ENCODE measurements around the gene PGP.
"Not testable (repeated sequence)": the region's sequence is repeated elsewhere in the genome, so short reads cannot be mapped to it uniquely, and the experiment has no call there.

The PGP gene, protein sequence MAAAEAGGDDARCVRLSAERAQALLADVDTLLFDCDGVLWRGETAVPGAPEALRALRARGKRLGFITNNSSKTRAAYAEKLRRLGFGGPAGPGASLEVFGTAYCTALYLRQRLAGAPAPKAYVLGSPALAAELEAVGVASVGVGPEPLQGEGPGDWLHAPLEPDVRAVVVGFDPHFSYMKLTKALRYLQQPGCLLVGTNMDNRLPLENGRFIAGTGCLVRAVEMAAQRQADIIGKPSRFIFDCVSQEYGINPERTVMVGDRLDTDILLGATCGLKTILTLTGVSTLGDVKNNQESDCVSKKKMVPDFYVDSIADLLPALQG

DNA sequence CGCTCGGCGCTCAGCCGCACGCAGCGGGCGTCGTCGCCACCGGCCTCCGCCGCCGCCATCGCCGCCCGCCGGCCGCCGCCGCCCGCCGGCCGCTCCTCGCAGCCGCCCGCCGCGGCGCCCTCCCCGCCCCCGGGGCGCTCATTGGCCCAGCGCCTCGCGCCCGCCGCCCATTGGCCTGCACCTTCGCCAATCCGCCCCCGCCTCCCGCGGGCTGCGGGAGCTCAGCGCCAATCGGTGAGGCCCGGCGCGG, at the start of gene PGP:
Gene PGP (minus strand): TSS at position 122 of the 250 bp plus-strand sequence. CDS start 63 bp downstream, at position 59.
- DNase-seq (ENCODE audit: low read depth) = no peak
- Histone ChIP-seq H3K36me3 (ENCODE audit: control insufficient read depth, insufficient read depth, low read length, severe bottlenecking) (peaks cover under 1% of the 10 kb centered on the region), H3K4me3 (ENCODE audit: low read length) (peak within 1 kb of the TSS; percentile 92), H3K9me3 (ENCODE audit: control insufficient read depth, low read length) (no peaks in the 10 kb centered on the region), H3K27me3 (replicated peaks; ENCODE audit: control insufficient read depth, insufficient read depth, low read length) (no peaks in the 10 kb centered on the region), H3K9ac (ENCODE audit: low read length) (peak within 1 kb of the TSS; percentile 95), H3K4me1 (ENCODE audit: control insufficient read depth, insufficient read depth, low read length) (peaks cover 21% of the 10 kb centered on the region)

DNA sequence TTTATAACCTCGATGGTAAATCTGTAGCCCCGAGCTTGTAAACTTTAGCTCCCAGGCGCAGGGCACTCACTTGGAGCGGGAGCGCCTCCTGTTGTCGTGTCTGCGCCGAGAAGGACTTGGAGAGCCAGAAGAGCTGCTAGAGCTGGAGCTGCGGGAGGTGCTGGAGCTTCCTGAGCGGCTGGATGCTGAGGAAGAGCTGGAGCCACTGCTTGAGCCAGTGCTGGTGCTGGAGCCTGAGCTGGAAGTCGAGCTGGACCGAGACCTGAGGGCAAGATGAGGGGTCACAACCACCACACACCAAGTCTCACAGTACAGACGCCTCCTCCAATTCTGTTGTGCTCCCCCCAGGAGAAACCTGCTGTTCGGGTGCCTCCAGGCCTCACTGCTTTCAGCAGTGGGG, 48.4 kb upstream of the PGP start:
- peaks cover 13% of the 10 kb centered on the region for H3K4me1 ChIP-seq (ENCODE audit: control insufficient read depth, insufficient read depth, low read length)
- not testable (repeated sequence) for H3K9ac ChIP-seq (ENCODE audit: low read length); H3K4me3 ChIP-seq (ENCODE audit: low read length); H3K27me3 ChIP-seq (replicated peaks; ENCODE audit: control insufficient read depth, insufficient read depth, low read length); DNase-seq (ENCODE audit: low read depth); H3K9me3 ChIP-seq (ENCODE audit: control insufficient read depth, low read length)
- H3K36me3 ChIP-seq (ENCODE audit: control insufficient read depth, insufficient read depth, low read length, severe bottlenecking) = peaks cover 62% of the 10 kb centered on the region

DNA sequence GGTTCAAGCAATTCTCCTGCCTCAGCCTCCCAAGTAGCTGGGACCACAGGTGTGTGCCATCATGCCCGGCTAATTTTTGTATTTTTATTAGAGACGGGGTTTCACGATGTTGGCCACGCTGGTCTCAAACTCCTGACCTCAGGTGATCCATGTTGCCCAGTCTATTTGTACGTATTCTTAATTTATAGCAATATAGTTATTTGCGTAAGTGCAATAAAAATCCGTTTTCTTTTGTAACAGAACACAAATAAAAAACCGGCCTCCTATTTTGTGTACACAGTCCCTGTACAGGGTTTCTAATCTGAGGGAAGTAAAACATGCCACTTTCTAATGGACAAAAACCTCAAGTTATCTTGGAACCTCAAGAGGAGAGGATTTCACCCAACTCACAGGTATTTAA, 45.6 kb upstream of the PGP start:
- no peaks in the 10 kb centered on the region for H3K27me3 ChIP-seq (replicated peaks; ENCODE audit: control insufficient read depth, insufficient read depth, low read length)
- no peak overlapping the region for H3K4me3 ChIP-seq (ENCODE audit: low read length)
- H3K9ac ChIP-seq (ENCODE audit: low read length) = no peak overlapping the region
- no peaks in the 10 kb centered on the region for H3K4me1 ChIP-seq (ENCODE audit: control insufficient read depth, insufficient read depth, low read length)
- no peaks in the 10 kb centered on the region for H3K9me3 ChIP-seq (ENCODE audit: control insufficient read depth, low read length)
- no peak for DNase-seq (ENCODE audit: low read depth)
- H3K36me3 ChIP-seq (ENCODE audit: control insufficient read depth, insufficient read depth, low read length, severe bottlenecking) = peaks cover 90% of the 10 kb centered on the region

DNA sequence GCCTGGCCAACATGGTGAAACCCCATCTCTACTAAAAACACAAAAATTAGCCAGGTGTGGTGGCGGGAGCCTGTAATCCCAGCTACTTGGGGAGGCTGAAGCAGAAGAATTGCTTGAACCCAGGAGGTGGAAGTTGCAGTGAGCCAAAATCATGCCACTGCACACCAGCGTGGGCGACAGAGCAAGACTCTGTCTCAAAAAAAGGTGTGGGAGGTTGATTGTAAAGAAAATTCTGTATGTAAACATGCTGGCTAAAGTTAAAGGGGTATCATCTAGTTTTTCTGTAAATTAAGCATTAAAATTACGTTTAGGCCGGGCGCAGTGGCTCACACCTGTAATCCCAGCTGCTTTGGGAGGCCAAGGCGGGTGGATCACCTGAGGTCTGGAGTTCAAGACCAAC, 43.9 kb upstream of the PGP start:
- H3K4me1 ChIP-seq (ENCODE audit: control insufficient read depth, insufficient read depth, low read length); H3K9ac ChIP-seq (ENCODE audit: low read length); H3K27me3 ChIP-seq (replicated peaks; ENCODE audit: control insufficient read depth, insufficient read depth, low read length); H3K9me3 ChIP-seq (ENCODE audit: control insufficient read depth, low read length); DNase-seq (ENCODE audit: low read depth); H3K4me3 ChIP-seq (ENCODE audit: low read length): not testable (repeated sequence)
- peaks cover 99% of the 10 kb centered on the region for H3K36me3 ChIP-seq (ENCODE audit: control insufficient read depth, insufficient read depth, low read length, severe bottlenecking)

DNA sequence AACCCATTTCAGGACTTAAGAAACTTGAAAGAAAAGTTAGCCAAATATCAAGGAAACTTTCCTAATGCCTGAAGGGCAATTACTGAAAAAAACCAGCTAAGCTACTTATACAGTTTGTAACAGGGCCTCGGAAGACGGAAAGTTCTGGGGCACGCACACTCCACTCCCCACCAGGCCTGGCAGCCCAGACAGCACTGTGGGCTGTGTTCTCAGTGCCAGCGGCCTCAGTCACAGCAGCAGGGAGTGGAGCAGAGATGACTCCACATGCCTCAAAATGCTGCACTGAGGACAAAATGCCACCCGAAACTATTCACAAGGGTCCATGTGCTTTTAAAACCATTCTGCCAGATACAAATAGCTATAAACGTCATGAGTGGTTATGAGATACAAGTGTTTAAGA, 43.1 kb upstream of the PGP start:
- no peaks in the 10 kb centered on the region for H3K4me1 ChIP-seq (ENCODE audit: control insufficient read depth, insufficient read depth, low read length)
- H3K9ac ChIP-seq (ENCODE audit: low read length) = no peak overlapping the region
- H3K36me3 ChIP-seq (ENCODE audit: control insufficient read depth, insufficient read depth, low read length, severe bottlenecking) = peaks cover 99% of the 10 kb centered on the region
- H3K27me3 ChIP-seq (replicated peaks; ENCODE audit: control insufficient read depth, insufficient read depth, low read length) = no peaks in the 10 kb centered on the region
- no peak for DNase-seq (ENCODE audit: low read depth)
- H3K4me3 ChIP-seq (ENCODE audit: low read length) = no peak overlapping the region
- no peaks in the 10 kb centered on the region for H3K9me3 ChIP-seq (ENCODE audit: control insufficient read depth, low read length)

DNA sequence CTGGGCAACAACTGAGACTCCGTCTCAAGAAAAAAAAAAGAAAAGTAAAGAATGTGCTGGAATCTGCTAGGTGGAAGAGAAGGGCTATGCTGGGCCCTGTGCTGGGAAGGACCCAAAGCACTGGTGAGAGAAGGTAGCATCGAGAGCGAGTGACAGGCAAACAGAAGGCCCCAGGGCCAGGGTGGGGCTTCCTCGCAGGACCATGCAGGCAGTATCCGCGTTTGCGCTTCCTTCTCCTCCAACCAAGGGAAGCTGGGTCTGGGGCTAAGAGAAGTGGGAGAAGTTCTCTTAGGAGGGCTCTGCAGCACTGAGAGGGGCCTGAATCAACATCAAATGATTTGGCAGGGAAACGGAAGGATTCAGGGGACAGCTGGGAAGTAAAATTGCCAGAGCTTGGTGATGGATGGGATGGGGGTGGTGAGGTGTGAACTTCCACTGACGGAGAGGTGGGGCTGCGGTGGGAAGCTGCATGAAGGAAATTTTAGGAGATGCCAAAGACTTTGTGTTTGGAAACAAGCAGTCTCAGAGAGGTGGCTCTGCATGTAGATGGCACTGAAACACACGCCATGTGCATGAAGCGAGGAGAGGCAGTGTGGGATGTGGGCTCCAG, 42.0 kb upstream of the PGP start:
- no peaks in the 10 kb centered on the region for H3K27me3 ChIP-seq (replicated peaks; ENCODE audit: control insufficient read depth, insufficient read depth, low read length)
- no peak for DNase-seq (ENCODE audit: low read depth)
- H3K4me1 ChIP-seq (ENCODE audit: control insufficient read depth, insufficient read depth, low read length) = peaks cover 8% of the 10 kb centered on the region
- H3K9me3 ChIP-seq (ENCODE audit: control insufficient read depth, low read length) = no peaks in the 10 kb centered on the region
- peaks cover 95% of the 10 kb centered on the region for H3K36me3 ChIP-seq (ENCODE audit: control insufficient read depth, insufficient read depth, low read length, severe bottlenecking)
- H3K9ac ChIP-seq (ENCODE audit: low read length) = no peak overlapping the region
- H3K4me3 ChIP-seq (ENCODE audit: low read length) = no peak overlapping the region

DNA sequence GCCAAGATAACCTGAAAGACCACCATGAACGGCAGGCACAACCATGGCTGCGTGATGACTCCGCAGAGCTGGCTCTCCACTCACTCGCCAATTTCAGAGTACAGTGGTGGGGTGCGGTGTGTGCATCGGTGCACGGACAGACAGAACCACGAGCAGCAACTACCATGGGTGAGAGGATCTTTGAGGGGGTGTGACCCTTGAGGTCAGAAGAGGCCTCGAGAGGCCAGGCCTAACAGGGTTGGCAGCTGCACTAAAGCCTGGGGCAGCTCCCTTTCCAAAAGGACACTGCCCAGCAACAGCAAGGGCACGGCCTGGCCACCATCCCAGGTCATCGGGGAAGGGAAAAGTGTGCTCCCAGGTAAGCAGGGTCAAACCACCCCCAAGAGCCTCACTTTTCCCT, 38.7 kb upstream of the PGP start:
- H3K4me3 ChIP-seq (ENCODE audit: low read length) = no peak overlapping the region
- H3K9ac ChIP-seq (ENCODE audit: low read length) = no peak overlapping the region
- H3K36me3 ChIP-seq (ENCODE audit: control insufficient read depth, insufficient read depth, low read length, severe bottlenecking) = peaks cover 63% of the 10 kb centered on the region
- DNase-seq (ENCODE audit: low read depth) = no peak
- H3K9me3 ChIP-seq (ENCODE audit: control insufficient read depth, low read length) = no peaks in the 10 kb centered on the region
- H3K27me3 ChIP-seq (replicated peaks; ENCODE audit: control insufficient read depth, insufficient read depth, low read length) = no peaks in the 10 kb centered on the region
- H3K4me1 ChIP-seq (ENCODE audit: control insufficient read depth, insufficient read depth, low read length) = peaks cover 12% of the 10 kb centered on the region

DNA sequence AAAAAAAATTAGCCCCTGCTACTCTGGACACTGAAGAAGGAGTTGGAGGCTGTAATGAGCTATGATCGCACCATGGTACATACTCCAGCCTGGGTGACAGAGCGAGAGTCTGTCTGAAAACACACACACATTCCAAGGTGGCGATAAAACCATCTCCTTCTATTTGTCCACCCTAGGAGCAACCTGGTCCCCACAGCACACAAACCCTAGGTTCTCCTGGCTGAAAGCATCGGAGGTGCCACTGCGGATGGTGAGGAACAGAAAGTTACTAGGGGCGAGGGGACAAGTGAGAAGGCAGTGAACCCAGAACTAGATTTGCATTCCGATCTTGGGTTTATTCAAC, 38.1 kb upstream of the PGP start:
- DNase-seq (ENCODE audit: low read depth) = no peak
- Histone ChIP-seq H3K9me3 (ENCODE audit: control insufficient read depth, low read length) (no peaks in the 10 kb centered on the region), H3K27me3 (replicated peaks; ENCODE audit: control insufficient read depth, insufficient read depth, low read length) (no peaks in the 10 kb centered on the region), H3K9ac (ENCODE audit: low read length) (no peak overlapping the region), H3K36me3 (ENCODE audit: control insufficient read depth, insufficient read depth, low read length, severe bottlenecking) (peaks cover 58% of the 10 kb centered on the region), H3K4me3 (ENCODE audit: low read length) (no peak overlapping the region), H3K4me1 (ENCODE audit: control insufficient read depth, insufficient read depth, low read length) (peaks cover 12% of the 10 kb centered on the region)

DNA sequence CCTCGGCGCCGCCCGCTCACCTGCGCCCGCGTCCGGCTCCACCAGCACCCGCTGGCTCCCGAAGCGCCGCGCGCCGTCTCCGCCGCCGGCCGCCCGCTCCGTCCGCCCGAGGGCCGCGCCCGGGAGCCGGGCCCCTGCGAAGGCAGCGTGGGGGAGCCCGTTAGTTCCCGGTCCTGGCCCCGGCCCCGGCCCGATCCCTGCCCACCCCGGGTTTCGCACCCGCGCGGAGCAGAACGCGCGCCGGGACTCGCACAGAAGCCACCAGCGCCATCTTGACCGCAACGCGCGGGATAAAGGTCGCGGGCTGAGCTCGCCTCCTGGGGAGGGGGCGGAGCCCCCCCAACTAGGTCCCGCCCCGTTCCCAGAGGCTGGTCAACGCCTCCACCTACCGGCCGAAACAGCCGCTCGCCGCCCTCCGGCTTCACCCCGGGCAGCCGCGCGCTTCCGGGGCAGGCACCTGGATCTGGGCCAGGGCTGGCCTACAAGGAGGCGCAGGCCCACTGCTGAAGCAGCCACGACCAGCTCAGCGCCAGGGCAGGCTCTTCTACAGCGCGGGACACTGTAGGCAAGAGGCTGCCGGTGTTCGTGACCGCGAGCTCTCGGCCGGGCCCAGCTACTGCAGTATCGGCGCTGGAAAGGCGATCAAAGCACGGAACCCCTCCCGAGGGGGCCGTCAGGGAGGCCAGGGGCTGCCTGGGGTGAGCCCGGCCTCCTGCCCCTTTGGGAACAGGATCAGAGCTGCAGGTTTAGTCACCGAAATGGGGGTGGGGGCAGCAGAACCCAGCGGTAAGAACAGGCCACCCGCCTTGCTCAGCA, 36.9 kb upstream of the PGP start, which contains the start of gene ECI1:
Gene ECI1 (minus strand): TSS at position 292 of the 816 bp plus-strand sequence. CDS start 21 bp downstream, at position 271.
- H3K36me3 ChIP-seq (ENCODE audit: control insufficient read depth, insufficient read depth, low read length, severe bottlenecking) = peaks cover 49% of the 10 kb centered on the region
- H3K4me1 ChIP-seq (ENCODE audit: control insufficient read depth, insufficient read depth, low read length) = peaks cover 12% of the 10 kb centered on the region
- H3K27me3 ChIP-seq (replicated peaks; ENCODE audit: control insufficient read depth, insufficient read depth, low read length) = no peaks in the 10 kb centered on the region
- H3K4me3 ChIP-seq (ENCODE audit: low read length) = peak within 1 kb of the TSS; percentile 87
- no peaks in the 10 kb centered on the region for H3K9me3 ChIP-seq (ENCODE audit: control insufficient read depth, low read length)
- peak; percentile 98 for DNase-seq (ENCODE audit: low read depth)
- peak within 1 kb of the TSS; percentile 88 for H3K9ac ChIP-seq (ENCODE audit: low read length)

DNA sequence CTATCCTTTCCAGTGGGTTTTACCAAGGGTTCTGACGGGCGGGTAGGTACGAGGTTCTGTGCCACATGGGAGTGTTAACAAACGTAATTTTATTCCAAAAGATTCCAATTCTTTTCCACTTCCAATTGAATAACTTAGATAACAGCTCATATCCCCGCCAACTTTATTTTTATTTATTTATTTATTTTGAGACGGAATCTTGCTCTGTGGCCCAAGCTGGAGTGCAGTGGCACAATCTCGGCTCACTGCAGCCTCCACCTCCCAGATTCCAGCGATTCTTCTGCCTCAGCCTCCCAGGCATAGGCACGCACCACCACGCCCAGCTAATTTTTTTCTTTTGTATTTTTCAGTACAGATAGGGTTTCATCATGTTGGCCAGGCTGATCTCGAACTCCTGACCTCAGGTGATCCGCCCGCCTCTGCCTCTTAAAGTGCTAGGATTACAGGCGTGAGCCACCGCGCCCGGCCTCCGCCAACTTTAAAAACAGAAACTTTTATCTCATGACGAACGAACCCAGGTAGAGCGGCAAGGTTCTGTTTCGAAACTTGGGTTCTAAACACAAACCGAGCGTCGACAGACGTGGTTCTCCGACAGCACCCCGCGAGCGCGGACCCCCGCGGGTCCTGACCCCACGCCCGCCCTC, 36.1 kb upstream of the PGP start:
- peak; percentile 53 for DNase-seq (ENCODE audit: low read depth)
- Histone ChIP-seq H3K9ac (ENCODE audit: low read length) (peak overlapping the region; percentile 88), H3K4me3 (ENCODE audit: low read length) (peak overlapping the region; percentile 87), H3K9me3 (ENCODE audit: control insufficient read depth, low read length) (no peaks in the 10 kb centered on the region), H3K4me1 (ENCODE audit: control insufficient read depth, insufficient read depth, low read length) (peaks cover 12% of the 10 kb centered on the region), H3K36me3 (ENCODE audit: control insufficient read depth, insufficient read depth, low read length, severe bottlenecking) (peaks cover 49% of the 10 kb centered on the region), H3K27me3 (replicated peaks; ENCODE audit: control insufficient read depth, insufficient read depth, low read length) (no peaks in the 10 kb centered on the region)

DNA sequence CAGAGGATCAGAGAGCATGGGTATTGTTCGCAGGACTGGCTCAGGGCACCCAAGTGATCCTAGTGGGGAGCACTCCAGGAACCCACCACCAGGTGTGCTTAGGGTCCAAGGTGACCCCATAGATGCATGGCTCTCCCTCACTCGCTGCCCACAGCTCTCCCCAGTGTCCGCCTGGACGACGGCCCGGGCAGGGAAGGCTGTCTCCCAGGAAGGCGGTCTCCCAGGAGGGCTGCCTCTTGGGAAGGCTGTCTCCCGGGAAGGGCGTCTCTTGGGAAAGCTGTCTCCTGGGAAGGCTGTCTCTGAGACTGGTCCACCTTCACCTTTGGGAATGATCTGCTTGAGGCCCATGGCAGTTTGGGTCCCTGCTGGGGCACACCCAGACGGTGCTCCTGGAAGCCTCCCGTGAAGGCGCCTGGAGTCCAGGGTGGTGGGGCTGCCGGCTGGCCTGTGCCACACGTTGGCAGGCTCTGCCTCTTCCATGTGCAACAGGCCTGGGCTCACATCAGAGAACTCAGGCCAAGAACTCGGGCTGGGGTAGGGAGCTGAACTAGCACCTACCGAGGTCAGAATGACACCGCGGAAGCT, 31.8 kb upstream of the PGP start:
- no peak overlapping the region for H3K4me3 ChIP-seq (ENCODE audit: low read length)
- no peaks in the 10 kb centered on the region for H3K9me3 ChIP-seq (ENCODE audit: control insufficient read depth, low read length)
- H3K36me3 ChIP-seq (ENCODE audit: control insufficient read depth, insufficient read depth, low read length, severe bottlenecking) = peaks cover 49% of the 10 kb centered on the region
- no peak for DNase-seq (ENCODE audit: low read depth)
- no peaks in the 10 kb centered on the region for H3K27me3 ChIP-seq (replicated peaks; ENCODE audit: control insufficient read depth, insufficient read depth, low read length)
- peaks cover 3% of the 10 kb centered on the region for H3K4me1 ChIP-seq (ENCODE audit: control insufficient read depth, insufficient read depth, low read length)
- no peak overlapping the region for H3K9ac ChIP-seq (ENCODE audit: low read length)
